Glutamatergic neuron (in vitro differentiated cells): ENCODE results near the gene SF3A2. TPM values are rescaled to one million over a fixed set of nuclear protein-coding genes. Genes with fewer than 3 reads are reported as not detected.

Experiments
- DNase-seq: peaks from one replicate; pipeline ENCODE4 v3.0.0; 2022
- H3K27ac Mint-ChIP-seq: one replicate; pipeline ENCODE4 v1.8.0; 2020; ENCODE audit warnings: mild to moderate bottlenecking, mixed read lengths, inconsistent platforms; ENCODE audit not compliant: unreplicated experiment
- H3K27me3 Mint-ChIP-seq: one replicate; pipeline ENCODE4 v1.8.0; 2020; ENCODE audit warnings: mild to moderate bottlenecking, moderate library complexity, mixed read lengths, inconsistent platforms; ENCODE audit not compliant: unreplicated experiment
- H3K36me3 Mint-ChIP-seq: one replicate; pipeline ENCODE4 v1.8.0; 2020; ENCODE audit warnings: mild to moderate bottlenecking, mixed read lengths, inconsistent platforms; ENCODE audit not compliant: unreplicated experiment
- H3K4me1 Mint-ChIP-seq: one replicate; pipeline ENCODE4 v1.8.0; 2020; ENCODE audit warnings: mild to moderate bottlenecking, low read depth, mixed read lengths, inconsistent platforms; ENCODE audit not compliant: unreplicated experiment
- H3K4me3 Mint-ChIP-seq: one replicate; pipeline ENCODE4 v1.8.0; 2020; ENCODE audit warnings: mild to moderate bottlenecking, mixed read lengths, inconsistent platforms; ENCODE audit not compliant: unreplicated experiment
- H3K9me3 Mint-ChIP-seq: one replicate; pipeline ENCODE4 v1.8.0; 2020; ENCODE audit warnings: mild to moderate bottlenecking, moderate library complexity, mixed read lengths, inconsistent platforms; ENCODE audit not compliant: unreplicated experiment
- CTCF ChIP-seq: fragments of 200-600 bp; sonication (generic); IDR thresholded peaks from one replicate; pipeline ENCODE4 v1.5.0; 2021; ENCODE audit not compliant: partially characterized antibody, unreplicated experiment
- total RNA-seq: library from RNA; stranded (reverse); fragmentation: NEBNext Ultra II Directional; extraction: Animal tissue kit (Norgen Biotek cat#: 25700); gene quantifications from one replicate; pipeline ENCODE4 v1.2.1, GENCODE V29; 2021; ENCODE audit not compliant: unreplicated experiment

SF3A2 gene
- total RNA-seq, 1 donor from 2014 or later, result 101 TPM

- H3K27ac Mint-ChIP-seq, result no peak overlapping the region
- peaks cover 4% of the 10 kb centered on the region for H3K27me3 Mint-ChIP-seq
- H3K9me3 Mint-ChIP-seq, result peaks cover 2% of the 10 kb centered on the region
- no peaks in the 10 kb centered on the region for H3K36me3 Mint-ChIP-seq
- no peak for DNase-seq
- no peak overlapping the region for H3K4me3 Mint-ChIP-seq
- H3K4me1 Mint-ChIP-seq, result no peaks in the 10 kb centered on the region
- no peak for TF ChIP-seq CTCF
These were observed 11.7 kb downstream of the SF3A2 start for GRCh38 chr19:2248136-2249009.

GRCh38 chr19:2249010-2249866 lies 12.6 kb downstream of the SF3A2 start, which contains the start of gene AMH:
TSS of gene AMH (plus strand) at chr19:2249323. CDS start at chr19:2249333, 10 bp downstream.
- Mint-ChIP-seq H3K27ac (no peak within 1 kb of the TSS), H3K27me3 (peaks cover 8% of the 10 kb centered on the region), H3K4me1 (peaks cover 1% of the 10 kb centered on the region), H3K36me3 (no peaks in the 10 kb centered on the region), H3K9me3 (peaks cover 1% of the 10 kb centered on the region), H3K4me3 (no peak within 1 kb of the TSS)
- no peak for TF ChIP-seq CTCF
- no peak for DNase-seq

GRCh38 chr19:2249880-2250765 lies 13.5 kb downstream of the SF3A2 start:
- H3K36me3 Mint-ChIP-seq, result no peaks in the 10 kb centered on the region
- peaks cover 8% of the 10 kb centered on the region for H3K27me3 Mint-ChIP-seq
- H3K4me1 Mint-ChIP-seq, result peaks cover 1% of the 10 kb centered on the region
- TF ChIP-seq CTCF, result no peak
- no peak overlapping the region for H3K27ac Mint-ChIP-seq
- no peak for DNase-seq
- H3K9me3 Mint-ChIP-seq, result peaks cover 1% of the 10 kb centered on the region
- H3K4me3 Mint-ChIP-seq, result no peak overlapping the region

- no peak for TF ChIP-seq CTCF
- Mint-ChIP-seq H3K9me3 (peaks cover 1% of the 10 kb centered on the region), H3K4me1 (peaks cover 1% of the 10 kb centered on the region), H3K27ac (no peak overlapping the region), H3K27me3 (peaks cover 6% of the 10 kb centered on the region), H3K36me3 (no peaks in the 10 kb centered on the region), H3K4me3 (no peak overlapping the region)
- no peak for DNase-seq
These were observed 14.1 kb downstream of the SF3A2 start for GRCh38 chr19:2250766-2251105.
